Measurements from ENCODE around the gene EHBP1.

DNA sequence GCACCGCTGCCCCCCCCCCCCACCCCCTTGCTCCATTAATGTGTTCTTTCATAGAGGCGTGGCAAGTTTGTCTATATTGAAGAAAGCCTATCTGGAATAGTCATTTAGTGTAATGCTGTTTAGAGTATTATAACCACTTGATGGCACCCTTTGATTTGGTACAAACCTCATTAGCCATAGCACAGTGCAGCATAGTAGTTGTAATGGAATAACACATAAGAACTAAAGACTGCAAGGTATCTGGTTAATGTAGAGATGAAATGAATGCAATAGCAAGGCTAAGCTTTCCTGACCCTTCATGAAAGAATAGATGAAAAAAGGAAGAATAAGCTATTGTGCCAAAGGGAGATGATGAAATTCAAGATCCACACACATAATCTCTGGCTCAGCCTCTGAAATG, 81.9 kb downstream of the EHBP1 start:
- no peak for TF ChIP-seq POLR2A (IDR thresholded peaks at IDR 0.05)
- TF ChIP-seq, protein P1, sequence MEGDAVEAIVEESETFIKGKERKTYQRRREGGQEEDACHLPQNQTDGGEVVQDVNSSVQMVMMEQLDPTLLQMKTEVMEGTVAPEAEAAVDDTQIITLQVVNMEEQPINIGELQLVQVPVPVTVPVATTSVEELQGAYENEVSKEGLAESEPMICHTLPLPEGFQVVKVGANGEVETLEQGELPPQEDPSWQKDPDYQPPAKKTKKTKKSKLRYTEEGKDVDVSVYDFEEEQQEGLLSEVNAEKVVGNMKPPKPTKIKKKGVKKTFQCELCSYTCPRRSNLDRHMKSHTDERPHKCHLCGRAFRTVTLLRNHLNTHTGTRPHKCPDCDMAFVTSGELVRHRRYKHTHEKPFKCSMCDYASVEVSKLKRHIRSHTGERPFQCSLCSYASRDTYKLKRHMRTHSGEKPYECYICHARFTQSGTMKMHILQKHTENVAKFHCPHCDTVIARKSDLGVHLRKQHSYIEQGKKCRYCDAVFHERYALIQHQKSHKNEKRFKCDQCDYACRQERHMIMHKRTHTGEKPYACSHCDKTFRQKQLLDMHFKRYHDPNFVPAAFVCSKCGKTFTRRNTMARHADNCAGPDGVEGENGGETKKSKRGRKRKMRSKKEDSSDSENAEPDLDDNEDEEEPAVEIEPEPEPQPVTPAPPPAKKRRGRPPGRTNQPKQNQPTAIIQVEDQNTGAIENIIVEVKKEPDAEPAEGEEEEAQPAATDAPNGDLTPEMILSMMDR (IDR thresholded peaks at IDR 0.05) = peak; percentile 29 to 45 (median 38)
